H7 (cell line): ENCODE data around the gene MET. TPM values are rescaled to one million over a fixed set of nuclear protein-coding genes. Genes with fewer than 3 reads are reported as not detected.
"Not testable (repeated sequence)": the region's sequence is repeated elsewhere in the genome, so short reads cannot be mapped to it uniquely, and the experiment has no call there.

ENCODE experiments used
- DNase-seq: peaks from one replicate; pipeline ENCODE4 v3.0.0; 2012
- H3K27me3 ChIP-seq: 2 replicates; pipeline ENCODE4 v1.6.0; 2011; ENCODE audit warnings: mild to moderate bottlenecking, low read length; ENCODE audit not compliant: control insufficient read depth, insufficient read depth
- H3K36me3 ChIP-seq: replicated peaks from 2 replicates; pipeline ENCODE4 v1.5.1; 2011; ENCODE audit warnings: low read length; ENCODE audit not compliant: control insufficient read depth, insufficient read depth
- H3K4me3 ChIP-seq: 2 replicates; pipeline ENCODE4 v1.5.1; 2011; ENCODE audit warnings: low read depth, mild to moderate bottlenecking, control low read depth, low read length, moderate library complexity; ENCODE audit not compliant: insufficient read depth
- total RNA-seq: library from RNA; depleted of rRNA; stranded (reverse); fragments of >200 nt; shearing (Covaris generic); gene quantifications from 2 replicates; pipeline ENCODE4 v1.2.3, GENCODE V29; 2014

MET gene
- total RNA-seq, 1 experiment from 2014 or later = 14.6 TPM

DNA sequence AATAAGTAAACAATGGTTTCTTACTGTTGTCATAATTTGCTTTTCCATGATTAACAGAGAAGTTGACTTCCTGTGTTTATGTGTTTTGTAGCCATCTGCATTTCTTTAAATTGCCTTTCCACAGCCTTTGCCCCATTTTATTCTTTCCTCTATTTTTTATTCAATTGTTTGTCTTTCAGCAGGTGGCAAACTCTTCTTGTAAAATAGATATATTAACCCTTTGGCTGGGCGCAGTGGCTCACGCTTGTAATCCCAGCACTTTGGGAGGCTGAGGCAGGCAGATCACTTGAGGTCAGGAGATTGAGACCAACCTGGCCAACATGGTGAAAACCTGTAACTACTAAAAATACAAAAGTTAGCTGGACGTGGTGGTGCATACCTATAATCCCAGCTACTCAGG lies 139.8 kb downstream of the MET start:
- DNase-seq = no peak
- Histone ChIP-seq H3K4me3 (no peak overlapping the region), H3K27me3 (no peaks in the 10 kb centered on the region), H3K36me3 (no peaks in the 10 kb centered on the region)

GRCh38 chr7:116812860-116813259 lies 140.9 kb downstream of the MET start:
- DNase-seq = no peak
- no peaks in the 10 kb centered on the region for H3K27me3 ChIP-seq
- H3K4me3 ChIP-seq = no peak overlapping the region
- no peaks in the 10 kb centered on the region for H3K36me3 ChIP-seq

DNA sequence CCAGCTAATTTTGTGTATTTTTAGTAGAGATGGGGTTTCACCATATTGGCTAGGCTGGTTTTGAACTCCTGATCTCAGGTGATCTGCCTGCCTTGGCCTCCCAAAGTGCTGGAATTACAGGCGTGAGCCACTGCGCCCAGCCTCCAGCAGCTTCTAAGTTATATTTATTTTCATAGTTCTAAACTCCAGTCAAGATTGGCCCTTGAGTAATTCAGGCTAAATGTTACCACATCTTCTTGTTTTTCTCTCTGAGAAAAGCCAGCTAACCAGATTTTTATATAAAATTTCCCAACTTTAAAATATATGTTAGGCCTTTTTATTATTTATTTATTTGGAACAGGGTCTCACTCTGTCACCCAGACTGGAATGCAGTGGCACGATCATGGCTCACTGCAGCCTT lies 141.4 kb downstream of the MET start:
- H3K4me3 ChIP-seq, DNase-seq, H3K36me3 ChIP-seq, H3K27me3 ChIP-seq: not testable (repeated sequence)

- no peak for DNase-seq
- H3K36me3 ChIP-seq = no peaks in the 10 kb centered on the region
- no peaks in the 10 kb centered on the region for H3K27me3 ChIP-seq
- no peak overlapping the region for H3K4me3 ChIP-seq
Observed at GRCh38 chr7:116815041-116815440, 143.0 kb downstream of the MET start.

GRCh38 chr7:116820149-116820548 lies 148.2 kb downstream of the MET start:
- Histone ChIP-seq H3K36me3 (no peaks in the 10 kb centered on the region), H3K27me3 (no peaks in the 10 kb centered on the region), H3K4me3 (no peak overlapping the region)
- no peak for DNase-seq

GRCh38 chr7:116821647-116822046 lies 149.7 kb downstream of the MET start:
- not testable (repeated sequence) for DNase-seq, H3K36me3 ChIP-seq, H3K4me3 ChIP-seq, H3K27me3 ChIP-seq

GRCh38 chr7:116824449-116824848 lies 152.5 kb downstream of the MET start:
- Histone ChIP-seq H3K27me3 (no peaks in the 10 kb centered on the region), H3K4me3 (no peak overlapping the region), H3K36me3 (no peaks in the 10 kb centered on the region)
- no peak for DNase-seq

- Histone ChIP-seq H3K36me3 (no peaks in the 10 kb centered on the region), H3K27me3 (no peaks in the 10 kb centered on the region), H3K4me3 (no peak overlapping the region)
- DNase-seq = no peak
Observed at GRCh38 chr7:116828281-116828680, 156.3 kb downstream of the MET start.

GRCh38 chr7:116829041-116829440 lies 157.0 kb downstream of the MET start:
- Histone ChIP-seq H3K36me3 (no peaks in the 10 kb centered on the region), H3K27me3 (no peaks in the 10 kb centered on the region), H3K4me3 (no peak overlapping the region)
- no peak for DNase-seq

DNA sequence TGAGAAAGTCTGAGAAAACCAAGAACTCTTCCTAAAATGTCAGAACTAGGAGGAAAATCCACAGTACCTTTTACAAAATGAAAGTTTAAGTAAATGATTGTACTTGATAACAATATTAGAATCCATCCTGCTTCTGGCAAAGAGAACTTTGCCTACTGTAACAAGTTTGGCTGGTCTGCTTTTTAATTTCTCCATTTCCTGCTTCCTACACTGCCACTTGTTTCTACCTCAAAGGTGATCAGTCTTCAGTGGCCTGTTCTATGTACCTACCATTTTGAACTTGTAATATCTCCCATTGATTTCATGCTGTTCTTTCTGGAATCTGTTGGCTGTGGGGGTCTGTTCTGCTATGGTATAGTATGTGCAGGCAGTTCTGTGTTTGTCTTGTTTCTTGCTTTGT lies 157.5 kb downstream of the MET start:
- H3K36me3 ChIP-seq = no peaks in the 10 kb centered on the region
- H3K27me3 ChIP-seq = no peaks in the 10 kb centered on the region
- no peak overlapping the region for H3K4me3 ChIP-seq
- DNase-seq = no peak

DNA sequence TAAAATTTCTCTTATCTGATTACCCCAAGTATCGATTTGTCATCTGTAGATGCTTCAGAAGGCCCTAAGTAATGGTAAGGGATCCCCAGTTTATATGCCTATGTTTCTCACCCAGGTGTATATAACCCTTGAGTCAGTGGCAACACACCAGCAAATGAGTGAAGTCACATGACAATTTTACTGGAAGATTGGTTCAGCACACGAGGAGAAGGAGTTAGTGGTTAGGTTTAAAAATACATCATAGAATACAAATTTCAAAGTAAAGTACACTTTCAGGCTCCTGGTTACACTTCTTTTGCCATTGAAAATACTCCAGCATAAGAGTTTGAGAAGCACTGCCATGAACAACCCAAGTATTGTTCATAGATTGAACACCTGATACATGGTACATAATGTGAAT lies 160.7 kb downstream of the MET start:
- H3K27me3 ChIP-seq = no peaks in the 10 kb centered on the region
- H3K4me3 ChIP-seq = no peak overlapping the region
- H3K36me3 ChIP-seq = no peaks in the 10 kb centered on the region
- no peak for DNase-seq

DNA sequence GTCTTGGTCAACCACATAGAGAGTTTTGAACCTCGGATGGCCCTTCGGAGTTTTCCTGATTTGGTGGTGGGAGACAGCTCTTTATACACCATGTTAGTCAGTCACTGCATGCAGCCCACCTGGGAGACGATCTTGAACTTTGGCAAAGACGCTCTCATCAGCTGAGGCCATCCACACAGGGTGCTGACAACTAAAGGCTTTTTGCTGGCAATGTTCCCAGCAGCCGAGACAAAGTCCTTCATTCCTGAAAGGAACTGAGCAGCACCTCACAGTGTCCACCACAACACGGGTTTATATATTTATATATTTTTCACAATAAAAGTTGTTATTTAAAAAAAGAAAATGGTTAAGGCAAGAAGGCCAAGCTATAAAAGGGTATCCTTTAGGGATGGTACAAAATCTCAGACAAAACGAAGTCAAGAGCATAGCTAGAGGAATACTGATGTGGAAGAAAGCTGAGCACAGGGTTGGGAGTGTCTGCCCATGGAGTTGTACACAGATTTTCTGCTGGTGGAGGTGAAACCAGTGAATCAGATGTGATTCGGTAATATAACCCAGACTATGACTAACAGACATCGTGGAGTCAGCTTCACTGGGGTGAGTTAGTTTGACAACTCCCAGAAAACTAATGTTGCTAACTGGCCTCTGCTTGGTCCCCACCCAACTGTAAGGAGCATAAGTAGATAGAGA lies 163.0 kb downstream of the MET start:
- Histone ChIP-seq H3K27me3 (no peaks in the 10 kb centered on the region), H3K4me3 (no peak overlapping the region), H3K36me3 (no peaks in the 10 kb centered on the region)
- DNase-seq = no peak

- no peak for DNase-seq
Observed at GRCh38 chr7:116836048-116836447, 164.1 kb downstream of the MET start.

DNA sequence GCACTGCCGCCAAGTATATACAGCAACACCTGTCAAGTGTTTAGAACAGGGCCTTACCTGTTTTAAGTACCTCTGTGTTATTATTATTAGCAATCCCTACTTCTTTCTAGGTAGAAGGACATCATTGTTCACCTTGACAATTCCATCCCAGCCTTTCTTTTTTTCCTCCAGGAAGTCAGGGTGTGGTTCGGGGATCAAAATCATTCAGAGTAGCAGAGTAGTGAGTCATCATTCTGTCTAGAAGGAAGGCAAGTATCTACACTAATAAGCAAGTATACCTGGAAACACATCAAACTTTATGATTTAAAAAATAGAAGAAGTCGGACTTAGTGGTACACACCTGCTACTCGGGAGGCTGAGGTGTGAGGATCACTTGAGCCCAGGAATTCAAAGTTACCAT lies 164.9 kb downstream of the MET start:
- DNase-seq = no peak
- H3K4me3 ChIP-seq = no peak overlapping the region
- H3K36me3 ChIP-seq = no peaks in the 10 kb centered on the region
- no peaks in the 10 kb centered on the region for H3K27me3 ChIP-seq

More at GRCh38 chr7:116836048-116836447, 164.1 kb downstream of the MET start:
- H3K27me3 ChIP-seq = no peaks in the 10 kb centered on the region
- no peaks in the 10 kb centered on the region for H3K36me3 ChIP-seq
- no peak overlapping the region for H3K4me3 ChIP-seq

GRCh38 chr7:116837586-116837985 lies 165.6 kb downstream of the MET start:
- no peaks in the 10 kb centered on the region for H3K27me3 ChIP-seq
- H3K4me3 ChIP-seq = no peak overlapping the region
- H3K36me3 ChIP-seq = no peaks in the 10 kb centered on the region

DNA sequence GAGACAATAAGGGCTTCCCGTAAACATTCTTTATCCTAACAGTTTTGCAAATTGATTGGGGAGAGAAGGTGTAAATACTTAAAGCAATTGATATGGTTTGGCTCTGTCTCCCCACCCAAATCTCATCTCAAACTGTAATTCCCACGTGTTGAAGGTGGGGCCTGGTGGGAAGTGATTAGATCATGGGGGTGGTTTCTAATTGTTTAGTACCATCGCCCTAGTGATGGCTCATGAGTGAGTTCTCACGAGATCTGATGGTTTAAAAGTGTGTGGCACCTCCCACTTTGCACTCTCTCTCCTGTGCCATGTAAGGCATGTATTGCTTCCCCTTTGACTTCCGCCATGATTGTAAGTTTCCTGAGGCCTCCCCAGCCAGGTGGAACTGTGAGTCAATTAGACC lies 168.3 kb downstream of the MET start:
- Histone ChIP-seq H3K4me3 (no peak overlapping the region), H3K27me3 (no peaks in the 10 kb centered on the region), H3K36me3 (no peaks in the 10 kb centered on the region)
- DNase-seq = no peak

More at GRCh38 chr7:116837586-116837985, 165.6 kb downstream of the MET start:
- no peak for DNase-seq
